Measurements from ENCODE around the gene XPOT. TPM values are rescaled to one million over a fixed set of nuclear protein-coding genes. Genes with fewer than 3 reads are reported as not detected.

Gene XPOT
- total RNA-seq, 1 experiment from 2014 or later, result 298 TPM

GRCh38 chr12:64451687-64452558 lies 47.7 kb downstream of the XPOT start, which contains the start of gene TBK1:
TBK1 (plus strand) TSS chr12:64452120; CDS start chr12:64455871, 3,751 bp downstream.
- CTCF ChIA-PET, result interaction anchor here (0.6 to 0.9 kb wide), 5 partner anchors 10 to 172 kb away, joined by 3 to 4 read pairs (median 3); no protein-coding TSS in a partner anchor
- peaks cover 50% of the 10 kb centered on the region for H3K36me3 Mint-ChIP-seq (ENCODE audit: insufficient read depth, unreplicated experiment)
- intact Hi-C loops (cut with micrococcal nuclease), result loop anchor here (5.0 to 10.0 kb wide), 2 partner anchors 243 to 275 kb away; no protein-coding TSS in a partner anchor

GRCh38 chr12:64452559-64453329 lies 48.6 kb downstream of the XPOT start:
- CTCF ChIA-PET, result interaction anchor here (0.9 kb wide), 1 partner anchor 96 kb away, joined by 5 read pairs; no protein-coding TSS in a partner anchor
- H3K36me3 Mint-ChIP-seq (ENCODE audit: insufficient read depth, unreplicated experiment), result peaks cover 51% of the 10 kb centered on the region
- H3K4me1 Mint-ChIP-seq (ENCODE audit: insufficient read depth, unreplicated experiment), result no peaks in the 10 kb centered on the region
- H3K27ac Mint-ChIP-seq (ENCODE audit: low read depth, unreplicated experiment), result peak overlapping the region; percentile 96
- intact Hi-C loops (cut with micrococcal nuclease), result loop anchor here (5.0 to 10.0 kb wide), 2 partner anchors 242 to 275 kb away; no protein-coding TSS in a partner anchor
- TF ChIP-seq CTCF (IDR thresholded peaks at IDR 0.05; ENCODE audit: unreplicated experiment), result no peak
- H3K9me3 Mint-ChIP-seq (ENCODE audit: unreplicated experiment), result no peaks in the 10 kb centered on the region
- POLR2A ChIA-PET, result interaction anchor here (0.6 to 1.3 kb wide), 4 partner anchors 19 to 245 kb away, joined by 3 read pairs; no protein-coding TSS in a partner anchor
- H3K27me3 Mint-ChIP-seq (ENCODE audit: insufficient read depth, unreplicated experiment), result no peaks in the 10 kb centered on the region
- H3K4me3 Mint-ChIP-seq (ENCODE audit: unreplicated experiment), result peak overlapping the region; percentile 84
- peak; percentile 90 for DNase-seq (ENCODE audit: unreplicated experiment)
- BruUV-seq (replicated peaks), result TSS peak; percentile 90

More at GRCh38 chr12:64451687-64452558, 47.7 kb downstream of the XPOT start, which contains the start of gene TBK1:
- H3K4me1 Mint-ChIP-seq (ENCODE audit: insufficient read depth, unreplicated experiment), result no peaks in the 10 kb centered on the region
- H3K9me3 Mint-ChIP-seq (ENCODE audit: unreplicated experiment), result no peaks in the 10 kb centered on the region
- BruUV-seq (replicated peaks), result no TSS peak
- DNase-seq (ENCODE audit: unreplicated experiment), result peak; percentile 81
- H3K27me3 Mint-ChIP-seq (ENCODE audit: insufficient read depth, unreplicated experiment), result no peaks in the 10 kb centered on the region
- POLR2A ChIA-PET, result interaction anchor here (0.8 to 2.4 kb wide), 12 partner anchors 8 to 1658 kb away, joined by 3 to 10 read pairs (median 5); no protein-coding TSS in a partner anchor
- peak within 1 kb of the TSS; percentile 96 for H3K27ac Mint-ChIP-seq (ENCODE audit: low read depth, unreplicated experiment)
- no peak for TF ChIP-seq CTCF (IDR thresholded peaks at IDR 0.05; ENCODE audit: unreplicated experiment)
- H3K4me3 Mint-ChIP-seq (ENCODE audit: unreplicated experiment), result peak within 1 kb of the TSS; percentile 84

GRCh38 chr12:64455506-64455905 lies 51.3 kb downstream of the XPOT start:
- POLR2A ChIA-PET, result interaction anchor here (0.6 to 0.7 kb wide), 2 partner anchors 8 to 671 kb away, joined by 3 read pairs; no protein-coding TSS in a partner anchor
- DNase-seq (ENCODE audit: unreplicated experiment), result no peak
- TF ChIP-seq CTCF (IDR thresholded peaks at IDR 0.05; ENCODE audit: unreplicated experiment), result no peak
- no TSS peak for BruUV-seq (replicated peaks)
- peaks cover 41% of the 10 kb centered on the region for H3K36me3 Mint-ChIP-seq (ENCODE audit: insufficient read depth, unreplicated experiment)
- intact Hi-C loops (cut with micrococcal nuclease), result loop anchor here (10.0 kb wide), 1 partner anchor 239 kb away; no protein-coding TSS in a partner anchor
- CTCF ChIA-PET, result interaction anchor here (0.6 kb wide), 2 partner anchors 283 to 340 kb away, joined by 3 to 5 read pairs; no protein-coding TSS in a partner anchor
- H3K4me3 Mint-ChIP-seq (ENCODE audit: unreplicated experiment), result no peak overlapping the region
- H3K27ac Mint-ChIP-seq (ENCODE audit: low read depth, unreplicated experiment), result no peak overlapping the region
- H3K9me3 Mint-ChIP-seq (ENCODE audit: unreplicated experiment), result no peaks in the 10 kb centered on the region
- no peaks in the 10 kb centered on the region for H3K27me3 Mint-ChIP-seq (ENCODE audit: insufficient read depth, unreplicated experiment)
- peaks cover 11% of the 10 kb centered on the region for H3K4me1 Mint-ChIP-seq (ENCODE audit: insufficient read depth, unreplicated experiment)
